Erythroblast (primary cell): ENCODE measurements around the gene CDCA5.

Experiments
- GATA1 ChIP-seq: IDR thresholded peaks from 2 replicates; pipeline ENCODE4 v1.6.1; 2011; ENCODE audit warnings: low read depth, mild to moderate bottlenecking, control low read depth, low read length, moderate library complexity
- POLR2A ChIP-seq: IDR thresholded peaks from 2 replicates; pipeline ENCODE4 v1.6.1; 2011; ENCODE audit warnings: mild to moderate bottlenecking, low read length

GRCh38 chr11:65057526-65057925, 26.3 kb downstream of the CDCA5 start:
- TF ChIP-seq POLR2A (no peak), GATA1 (no peak)
